ENCODE data around the gene PELI1.

- TF ChIP-seq CTCF (conservative IDR thresholded peaks at IDR 0.05; ENCODE audit: low read length) (no peak), EZH2phosphoT487 (IDR thresholded peaks at IDR 0.05; ENCODE audit: borderline replicate concordance) (no peak)
Measured at GRCh38 chr2:64128943-64129391, 15.3 kb downstream of the PELI1 start.
